HG03095 (cell line): ENCODE data around the gene CTNND2.

ENCODE experiments used
- ATAC-seq: cut with Tn5 transposase; IDR thresholded peaks from one replicate; pipeline ENCODE4 v1.9.1; 2021; ENCODE audit warnings: moderate library complexity; ENCODE audit not compliant: unreplicated experiment

Gene CTNND2

DNA sequence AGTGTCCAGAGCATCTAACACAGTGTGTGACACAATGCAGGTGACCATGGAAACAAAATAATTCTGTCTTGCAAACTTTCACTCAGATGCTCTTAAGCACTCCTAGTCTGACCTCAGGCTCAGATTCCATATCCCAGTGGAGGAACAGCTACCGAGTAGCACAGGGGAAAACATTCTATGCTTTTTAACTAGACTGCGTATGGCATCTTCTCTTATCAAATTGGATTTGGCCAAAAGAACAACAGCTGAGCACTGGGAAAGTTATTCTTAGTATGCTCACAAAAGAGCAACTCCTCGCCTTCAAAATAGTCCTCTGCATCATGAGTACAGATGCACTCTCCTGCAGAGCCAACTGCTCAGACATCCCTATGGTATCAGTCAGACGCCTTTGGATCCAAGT, 615.0 kb downstream of the CTNND2 start:
- ATAC-seq, result no peak

DNA sequence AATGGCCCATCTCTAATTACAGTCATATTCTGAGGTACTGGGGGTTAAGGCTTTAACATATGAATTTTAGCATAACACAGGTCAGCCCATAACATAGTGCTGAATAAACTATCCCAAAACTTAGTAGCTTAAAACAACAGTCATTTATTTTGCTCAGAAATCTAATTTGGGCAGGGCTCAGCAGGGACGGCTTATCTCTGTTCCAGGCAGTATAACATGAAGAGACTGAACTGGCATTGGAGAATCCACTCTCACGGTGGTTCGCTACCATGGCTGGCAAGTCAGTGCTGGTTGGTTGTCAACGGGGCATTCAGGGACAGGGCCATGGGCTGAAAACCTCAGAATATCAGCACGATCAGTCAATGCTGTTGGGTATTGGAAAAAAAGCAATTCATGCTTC, 622.4 kb downstream of the CTNND2 start:
- no peak for ATAC-seq

DNA sequence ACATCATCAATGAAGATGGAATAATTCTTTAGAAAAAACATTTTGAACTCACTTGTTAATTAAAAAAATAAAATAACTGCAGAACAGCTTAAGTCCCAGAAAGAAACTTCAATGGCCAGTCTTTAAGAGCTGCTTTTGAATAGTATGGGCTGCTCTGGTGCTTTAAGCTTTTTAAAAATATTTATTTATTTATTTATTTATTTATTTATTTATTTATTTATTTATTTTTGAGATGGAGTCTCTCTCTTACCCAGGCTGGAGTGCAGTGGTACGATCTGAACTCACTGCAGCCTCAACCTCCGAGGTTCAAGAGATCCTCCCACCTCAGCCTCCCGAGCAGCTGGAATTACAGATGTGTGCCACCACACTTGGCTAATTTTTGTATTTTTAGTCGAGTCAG, 626.9 kb downstream of the CTNND2 start:
- ATAC-seq, result no peak

DNA sequence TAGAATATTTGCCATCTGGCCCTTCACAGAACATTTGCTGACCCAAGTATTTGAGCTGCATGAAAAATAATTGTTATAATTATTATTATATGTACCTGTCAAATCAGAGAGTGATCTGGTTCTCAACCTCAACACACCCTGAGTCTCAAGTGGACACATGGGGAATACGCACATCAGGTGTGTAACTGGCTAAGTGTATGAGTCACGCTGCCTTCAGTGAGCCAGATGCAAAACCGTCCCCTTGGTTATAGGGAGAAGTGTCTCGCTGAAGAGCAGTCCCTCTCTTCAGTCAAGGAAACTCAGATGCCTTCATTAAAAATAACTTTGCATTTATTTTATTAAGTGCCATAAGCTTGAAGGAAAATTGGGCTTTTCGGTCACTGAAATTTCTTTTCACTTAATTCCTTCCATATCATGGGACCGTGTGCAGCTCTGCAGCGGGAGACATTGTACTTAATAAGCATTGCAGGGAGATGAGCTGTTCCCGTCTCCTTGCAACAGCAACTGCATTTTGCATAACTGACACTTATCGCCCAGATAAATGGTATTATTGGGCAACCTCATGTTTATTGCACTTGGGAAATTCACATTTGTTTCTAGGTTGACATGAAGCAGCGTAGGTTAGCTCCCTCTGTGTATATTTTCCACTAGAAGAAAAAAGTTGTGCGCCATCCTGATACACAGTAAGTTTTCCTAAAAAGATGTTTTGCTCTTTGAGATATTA, 630.9 kb downstream of the CTNND2 start:
- no peak for ATAC-seq

DNA sequence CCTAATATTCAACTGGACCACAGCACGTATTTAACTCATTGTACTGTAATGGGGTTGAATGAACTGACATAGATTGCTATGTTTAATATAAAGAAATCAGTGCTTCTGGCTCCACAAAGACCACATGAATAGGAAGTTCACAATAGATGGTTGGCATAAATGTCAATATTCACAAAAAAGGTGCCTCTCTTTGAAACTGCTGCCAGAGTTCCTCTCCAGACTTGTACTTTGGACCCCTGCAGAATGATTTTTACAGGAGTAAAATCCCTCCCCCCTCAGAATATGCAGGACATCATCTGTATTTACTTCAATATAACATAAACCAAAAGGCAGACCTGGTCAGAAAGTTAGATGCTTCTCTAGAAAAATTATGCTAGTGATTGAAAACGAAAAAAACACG, 634.7 kb downstream of the CTNND2 start:
- ATAC-seq, result no peak

DNA sequence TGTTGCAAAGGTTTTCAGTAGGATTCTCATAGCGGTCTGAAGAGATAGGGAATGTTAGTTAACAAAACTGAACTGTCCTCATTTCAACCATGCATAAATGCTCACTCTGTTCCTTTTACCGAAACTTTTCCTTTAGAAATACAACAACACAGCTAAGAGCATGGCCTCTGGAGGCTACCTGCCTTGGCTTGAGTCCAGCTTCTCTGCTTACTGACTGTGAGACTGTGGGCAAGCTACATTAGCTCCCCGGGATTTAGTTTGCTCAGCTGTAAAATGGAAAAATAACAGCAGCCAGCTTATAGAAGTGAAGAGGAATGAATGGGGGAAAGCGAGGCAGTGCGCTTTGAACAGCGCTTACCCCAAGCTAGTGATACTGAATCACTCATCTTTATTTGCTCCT, 635.4 kb downstream of the CTNND2 start:
- no peak for ATAC-seq

DNA sequence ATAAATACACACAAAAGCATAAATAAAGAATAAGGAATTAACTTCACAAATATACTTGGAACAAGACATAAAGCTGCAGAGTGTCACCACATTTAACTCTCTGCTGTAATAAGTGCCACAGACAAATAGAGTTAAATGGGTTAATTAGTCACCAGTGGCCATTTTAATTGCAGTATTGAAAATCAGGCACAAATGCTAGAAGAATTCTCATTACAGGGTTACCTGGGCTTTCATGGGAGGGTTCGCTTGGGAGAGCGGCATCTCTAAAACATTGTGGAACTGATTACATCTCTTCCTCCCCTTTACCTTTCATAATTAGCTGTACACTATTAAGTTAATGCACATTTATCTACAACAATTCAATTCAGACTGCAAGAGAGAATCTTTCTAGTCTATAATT, 637.9 kb downstream of the CTNND2 start:
- ATAC-seq, result no peak

DNA sequence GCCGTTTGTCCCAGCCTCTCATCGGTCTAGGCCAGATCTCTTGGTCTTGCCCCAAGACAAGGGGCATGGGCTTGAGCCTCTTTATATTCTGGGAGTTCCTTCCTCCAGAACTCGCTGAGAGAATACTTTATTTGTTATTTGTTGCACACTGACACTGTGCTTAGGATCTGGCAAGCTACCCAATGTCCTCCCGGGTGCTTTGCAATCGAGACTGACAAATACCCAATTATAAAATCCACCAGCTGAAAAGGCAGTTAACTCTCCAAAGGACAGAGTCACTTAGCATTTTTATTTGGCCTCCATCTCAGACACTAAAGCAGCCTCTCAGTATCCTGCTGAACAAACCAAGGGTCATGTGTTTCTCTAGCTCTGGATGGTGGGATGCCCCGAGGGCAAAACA, 643.0 kb downstream of the CTNND2 start:
- ATAC-seq, result no peak

DNA sequence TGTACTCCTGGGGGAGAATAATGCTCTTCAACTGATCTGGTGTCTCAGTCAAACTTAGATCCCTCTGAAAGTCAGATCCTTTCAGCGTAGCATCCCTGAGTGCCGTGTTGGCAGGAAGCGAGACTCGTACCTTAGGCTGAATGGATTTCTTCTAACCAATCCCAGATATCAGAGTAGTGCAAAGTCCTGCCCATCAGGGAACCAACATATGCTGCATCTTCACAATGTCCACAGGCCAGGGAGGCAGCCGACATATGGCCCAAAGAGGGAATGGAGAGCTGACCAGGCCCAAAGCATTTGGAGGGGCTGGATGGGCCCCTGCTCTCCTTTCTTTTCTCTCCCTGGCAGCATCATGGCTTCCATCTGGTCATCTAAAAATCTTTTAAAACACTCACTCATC, 646.2 kb downstream of the CTNND2 start:
- ATAC-seq, result no peak

DNA sequence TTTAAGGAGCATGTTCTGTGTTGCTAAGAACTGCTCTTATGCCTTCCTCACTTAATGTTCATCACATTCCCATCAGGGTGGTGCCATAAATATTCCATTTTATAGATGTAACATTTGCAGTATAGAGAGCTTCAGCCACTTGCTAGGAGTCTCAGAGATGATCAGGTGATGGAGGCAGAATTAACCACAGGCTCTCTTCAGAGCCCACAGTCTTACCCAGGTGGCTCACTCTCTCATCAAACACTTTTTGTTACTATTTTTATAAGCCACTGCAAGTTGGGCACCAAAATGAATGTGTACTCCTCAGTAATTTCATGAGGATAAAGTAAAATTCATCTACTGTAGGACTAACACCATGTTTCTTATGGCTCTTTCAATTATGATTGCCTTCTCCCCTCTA, 651.7 kb downstream of the CTNND2 start:
- ATAC-seq, result no peak

DNA sequence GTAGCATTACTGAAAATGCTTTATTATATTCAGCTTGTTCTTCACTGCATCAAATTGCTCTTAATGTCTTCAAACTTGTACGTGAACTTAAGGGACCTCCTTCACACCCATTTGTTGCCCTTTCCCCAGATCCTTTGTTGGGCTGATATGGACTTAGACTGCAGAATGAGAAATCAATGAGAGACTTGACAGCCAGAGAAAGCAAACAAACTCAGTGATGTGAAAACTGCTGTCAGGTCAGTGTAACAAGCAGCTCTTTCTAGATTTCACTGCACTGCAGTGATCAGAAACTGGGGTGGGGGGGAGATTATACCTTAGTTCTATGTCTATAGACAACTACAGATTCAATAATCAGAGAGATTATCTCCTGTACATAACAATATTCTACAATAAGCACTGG, 652.2 kb downstream of the CTNND2 start:
- ATAC-seq, result no peak

DNA sequence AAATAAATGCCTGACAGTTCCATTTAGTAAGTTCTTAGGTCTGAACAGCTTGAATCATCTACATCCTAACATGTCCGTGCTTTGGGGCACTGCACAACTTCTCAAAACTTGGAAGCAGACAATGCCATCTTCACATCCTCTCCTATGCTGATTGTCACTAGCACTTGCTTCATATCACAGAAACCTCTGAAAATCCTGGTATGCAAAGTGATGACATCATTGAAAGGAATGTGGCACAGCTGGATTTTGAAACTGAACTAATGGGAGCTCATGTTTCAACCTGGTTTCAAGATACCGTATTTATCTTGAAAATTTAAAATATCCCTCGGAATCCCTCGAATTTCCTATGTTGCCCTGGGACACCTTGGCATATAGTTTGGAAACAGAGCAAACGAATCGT, 653.0 kb downstream of the CTNND2 start:
- ATAC-seq, result no peak

DNA sequence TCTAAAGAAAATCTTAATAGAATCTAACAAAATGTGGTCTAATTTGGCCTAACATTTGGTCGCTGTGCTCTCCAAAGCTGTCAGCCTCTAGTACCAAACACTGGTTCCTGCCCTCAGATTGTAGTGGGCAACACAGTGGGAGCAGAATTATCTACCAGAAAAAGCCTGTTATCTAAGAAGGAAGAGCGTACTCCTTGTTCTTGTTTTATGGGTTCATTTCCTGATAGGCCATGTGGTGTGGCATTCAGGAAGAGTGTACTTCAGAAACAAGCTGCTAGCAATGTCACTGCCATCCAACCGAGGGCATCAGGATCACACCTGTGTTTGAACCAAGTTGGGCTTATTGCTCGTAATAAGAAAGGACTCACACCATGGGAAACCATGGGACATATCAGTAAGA, 655.3 kb downstream of the CTNND2 start:
- no peak for ATAC-seq

DNA sequence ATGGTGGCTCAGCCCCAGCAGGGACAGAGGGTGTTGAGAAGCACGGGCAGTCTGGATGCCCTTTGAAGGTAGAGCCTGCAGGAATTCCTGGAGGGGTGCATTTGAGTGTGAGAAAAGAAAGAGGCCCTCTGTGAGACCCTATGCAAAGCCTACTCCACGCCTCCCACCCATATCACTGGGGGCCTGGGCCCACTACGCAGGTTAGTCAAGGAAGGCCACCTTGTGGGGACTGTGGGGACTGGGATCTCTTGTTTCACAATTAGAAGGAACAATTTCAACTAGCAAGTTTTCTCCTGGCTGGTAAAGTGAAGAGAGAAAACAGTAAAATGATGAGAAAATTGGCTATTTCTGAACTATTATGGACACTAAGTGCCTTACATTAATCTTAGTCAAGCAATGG, 657.0 kb downstream of the CTNND2 start:
- ATAC-seq, result no peak

DNA sequence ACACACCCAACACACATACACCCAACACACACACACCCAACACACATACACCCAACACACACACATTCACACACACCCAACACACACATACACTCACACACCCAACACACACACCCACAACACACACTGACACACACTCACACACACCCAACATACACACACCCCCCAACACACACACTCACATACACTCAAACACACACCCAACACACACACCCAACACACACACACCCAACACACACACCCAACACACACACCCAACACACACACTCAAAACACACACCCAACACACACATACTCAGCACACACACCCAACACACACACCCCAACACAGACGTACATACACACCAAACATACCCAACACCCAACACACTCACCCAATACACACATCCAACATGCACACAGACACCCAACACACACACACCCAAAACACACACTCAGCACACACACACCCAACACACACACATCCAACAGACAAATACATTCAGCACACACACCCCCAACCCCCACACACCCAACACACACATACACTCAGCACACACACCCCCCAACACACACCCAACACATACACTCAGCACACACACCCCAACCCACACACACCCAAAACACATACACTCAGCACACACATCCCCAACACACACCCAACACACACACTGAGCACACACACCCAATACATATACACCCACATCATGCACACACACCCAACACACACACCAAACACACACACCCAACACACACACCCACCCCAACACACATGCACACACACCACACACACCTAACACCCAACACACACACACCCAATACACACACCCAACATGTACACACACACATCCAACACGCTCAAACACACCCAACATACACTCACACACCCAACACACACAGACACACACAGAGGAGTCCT, 663.7 kb downstream of the CTNND2 start:
- no peak for ATAC-seq

DNA sequence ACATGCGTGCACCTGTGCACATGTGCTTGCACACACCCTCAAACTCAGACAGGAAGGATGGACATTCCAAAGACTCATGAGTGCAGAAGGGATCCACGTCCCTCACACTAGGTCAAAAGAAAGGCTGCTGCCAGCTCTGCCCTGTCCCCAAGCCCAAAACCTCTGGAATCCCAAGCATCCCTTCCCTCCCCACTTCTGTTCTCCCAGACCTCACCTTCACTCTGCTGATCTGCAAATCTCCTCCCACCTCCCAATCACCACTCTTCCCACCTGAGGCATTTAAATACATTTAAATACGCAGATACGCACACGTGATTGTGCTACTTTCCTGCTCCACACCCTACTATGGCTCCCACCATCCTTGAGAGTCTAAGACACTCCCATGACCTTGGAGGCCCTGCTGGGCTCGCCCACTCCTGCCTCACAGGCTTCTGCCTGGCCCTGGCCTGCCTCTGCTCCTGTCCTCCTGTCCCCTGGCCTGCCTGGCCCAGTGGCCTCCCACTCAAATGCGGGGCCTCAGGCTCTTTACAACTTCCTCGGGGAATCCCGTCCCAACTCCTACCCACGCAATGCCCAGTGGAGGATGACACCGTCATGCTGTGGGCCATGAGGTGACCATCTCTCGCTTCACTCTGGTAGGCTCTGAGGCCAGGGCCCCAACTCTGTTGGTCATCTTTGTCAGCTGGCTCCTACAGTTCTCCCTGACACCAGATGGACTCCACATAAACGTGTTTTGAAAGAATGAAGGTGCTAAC, 664.8 kb downstream of the CTNND2 start:
- ATAC-seq, result no peak

DNA sequence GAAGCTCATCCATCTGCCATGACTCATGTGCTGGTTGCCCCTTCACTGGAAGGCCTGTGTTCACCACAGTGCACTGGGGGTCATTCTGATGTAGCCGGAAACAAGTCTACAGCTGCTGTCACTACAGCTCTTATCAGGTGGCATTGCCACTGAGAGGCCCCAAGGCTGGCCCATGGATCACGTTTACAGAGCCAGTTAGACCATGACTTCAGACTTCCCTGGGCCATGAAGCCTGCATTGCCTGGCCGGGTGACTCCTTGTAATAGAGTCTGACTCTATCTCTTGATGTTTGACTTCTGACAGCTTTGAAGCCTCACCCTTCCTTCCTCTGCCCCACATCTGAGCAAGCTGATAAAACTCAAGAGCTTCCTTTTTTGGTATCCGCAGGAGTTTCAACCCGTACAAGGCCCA, 669.7 kb downstream of the CTNND2 start:
- ATAC-seq, result no peak

DNA sequence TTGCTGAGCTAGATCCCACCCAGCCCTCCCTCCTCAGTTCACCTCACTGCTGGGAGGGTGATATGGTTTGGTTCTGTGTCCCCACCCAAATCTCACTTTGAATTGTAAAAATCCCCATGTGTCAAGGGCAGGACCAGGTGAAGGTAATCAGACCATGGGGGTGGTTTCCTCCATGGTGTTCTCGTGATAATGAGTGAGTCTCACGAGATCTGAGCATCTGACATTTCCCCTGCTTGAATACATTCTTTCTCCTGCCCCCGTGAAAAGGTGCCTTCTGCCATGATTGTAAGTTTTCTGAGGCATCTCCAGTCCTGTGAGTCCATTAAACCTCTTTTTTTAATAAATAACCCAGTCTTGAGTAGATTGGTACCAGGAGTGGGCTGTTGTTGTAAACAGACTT, 673.4 kb downstream of the CTNND2 start:
- no peak for ATAC-seq

DNA sequence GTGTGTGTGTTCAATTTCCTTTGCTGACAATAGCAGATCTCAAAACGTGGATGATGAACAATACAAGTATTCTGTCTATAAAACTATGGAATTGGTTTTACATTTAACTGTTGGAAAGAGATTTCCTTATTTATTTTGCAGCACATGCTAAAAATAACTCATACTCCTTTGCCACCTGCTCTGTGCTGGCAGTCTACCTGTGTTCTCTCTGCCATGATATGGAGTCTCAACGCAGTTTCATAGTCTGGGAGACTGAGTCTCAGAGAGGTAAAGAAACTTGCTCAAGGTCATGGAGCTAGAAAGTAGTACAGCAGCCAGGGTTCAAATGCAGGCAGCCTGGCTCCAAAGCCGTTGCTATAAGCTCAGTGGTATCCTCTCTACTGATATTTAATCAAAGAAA, 677.2 kb downstream of the CTNND2 start:
- ATAC-seq, result no peak

DNA sequence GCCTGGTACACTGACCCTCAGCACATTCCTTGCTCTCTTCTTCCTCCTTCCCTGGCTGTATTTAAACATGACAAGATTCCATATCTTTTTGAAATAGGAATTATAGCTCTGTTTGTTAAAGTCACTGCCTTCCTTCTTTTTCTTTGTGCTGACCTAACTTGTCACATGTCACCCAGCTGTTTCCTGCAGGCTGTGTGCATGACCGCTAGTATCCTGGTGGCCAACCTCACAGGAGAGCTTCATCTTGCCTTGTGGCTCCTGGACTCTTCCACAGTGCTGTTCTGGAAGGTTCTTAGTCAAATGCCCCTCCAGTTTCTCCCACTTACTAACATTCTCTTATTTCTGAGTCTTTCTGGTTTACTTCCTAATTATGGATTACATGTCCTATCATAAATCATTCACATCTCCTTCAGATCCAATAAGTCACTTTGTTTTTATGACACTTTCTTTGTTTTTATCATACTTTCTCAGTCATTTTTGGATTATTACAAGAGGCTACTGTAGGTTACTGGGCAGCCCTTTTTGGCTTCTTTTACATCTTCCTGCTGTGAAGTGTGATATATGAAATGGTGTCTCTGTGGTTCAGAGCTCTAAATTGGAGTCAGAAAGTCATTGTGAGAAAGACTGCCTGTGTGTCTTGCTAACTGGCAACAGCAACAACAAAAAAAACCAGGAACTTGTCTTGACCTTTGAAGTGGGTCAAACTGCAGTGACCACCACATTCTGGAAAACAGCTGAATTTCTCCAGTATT, 679.6 kb downstream of the CTNND2 start:
- ATAC-seq, result no peak

DNA sequence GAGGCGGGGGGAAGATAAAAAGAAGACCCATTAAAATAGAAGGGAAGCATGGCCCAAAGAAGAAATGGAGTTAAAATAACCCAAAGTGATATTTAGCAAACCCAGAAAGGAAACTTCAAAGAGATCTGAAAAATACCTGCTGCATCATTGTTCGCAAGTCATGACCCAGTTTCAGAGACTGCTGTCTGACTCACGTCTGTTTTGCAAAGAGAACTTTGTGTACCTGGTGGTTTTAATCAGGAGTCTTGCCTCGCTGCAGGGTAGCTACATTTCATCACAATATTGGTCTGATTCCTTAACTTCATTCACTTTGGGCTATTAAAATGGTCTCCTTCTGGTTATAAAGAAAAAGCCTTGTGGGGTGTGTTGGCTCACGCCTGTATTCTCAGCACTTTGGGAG, 682.1 kb downstream of the CTNND2 start:
- ATAC-seq, result no peak
